Fibroblast of pulmonary artery (primary cell): ENCODE results near the gene DNAL4.

ENCODE experiments used
- DNase-seq: peaks from one replicate; pipeline ENCODE4 v3.0.0-alpha.2; 2010; ENCODE audit warnings: low read depth
- H3K4me3 ChIP-seq: replicated peaks from 2 replicates; pipeline ENCODE4 v1.5.1; 2011; ENCODE audit warnings: low read depth, mild to moderate bottlenecking, control low read depth, low read length, moderate library complexity
- CTCF ChIP-seq: IDR thresholded peaks from 2 replicates; pipeline ENCODE4 v1.5.1; 2011; ENCODE audit warnings: mild to moderate bottlenecking, control low read depth, low read length, inconsistent platforms; ENCODE audit errors: missing control alignments

The DNAL4 gene

GRCh38 chr22:38782402-38783094 is 11.4 kb downstream of the DNAL4 start:
- peak; percentile 71 for DNase-seq
- no peak overlapping the region for H3K4me3 ChIP-seq
- no peak for TF ChIP-seq CTCF

GRCh38 chr22:38781033-38781432 is 12.9 kb downstream of the DNAL4 start:
- no peak for TF ChIP-seq CTCF
- DNase-seq = no peak

GRCh38 chr22:38777087-38777671 is 16.8 kb downstream of the DNAL4 start:
- no peak for DNase-seq
- H3K4me3 ChIP-seq = no peak overlapping the region
- TF ChIP-seq CTCF = no peak

More at GRCh38 chr22:38781033-38781432, 12.9 kb downstream of the DNAL4 start:
- H3K4me3 ChIP-seq = no peak overlapping the region

- no peak for DNase-seq
- TF ChIP-seq CTCF = no peak
Observed at GRCh38 chr22:38776086-38776485, 17.9 kb downstream of the DNAL4 start.

GRCh38 chr22:38775656-38776055 is 18.3 kb downstream of the DNAL4 start:
- TF ChIP-seq CTCF = no peak
- no peak overlapping the region for H3K4me3 ChIP-seq
- DNase-seq = no peak

More at GRCh38 chr22:38776086-38776485, 17.9 kb downstream of the DNAL4 start:
- no peak overlapping the region for H3K4me3 ChIP-seq

- H3K4me3 ChIP-seq = no peak overlapping the region
- no peak for TF ChIP-seq CTCF
- no peak for DNase-seq
Observed at GRCh38 chr22:38774496-38775166, 19.3 kb downstream of the DNAL4 start.
